Mammary epithelial cell (primary cell): ENCODE results near the gene MAP2K6.

Experiments
- CTCF ChIP-seq, 2 donors: IDR thresholded peaks in 1 of 2; conservative IDR thresholded peaks in 1 of 2; 2 replicates each; pipeline ENCODE4 v1.5.1; 2011 to 2012; ENCODE audit warnings: inconsistent platforms in 2 of 2, low read length in 2 of 2, mild to moderate bottlenecking in 2 of 2, control low read depth in 1 of 2, low read depth in 1 of 2; ENCODE audit not compliant: insufficient read depth in 1 of 2; ENCODE audit errors: extremely low read depth in 1 of 2
- EZH2 ChIP-seq: IDR thresholded peaks from 2 replicates; pipeline ENCODE4 v1.6.1; 2012; ENCODE audit warnings: low read length, inconsistent platforms, borderline replicate concordance

GRCh38 chr17:69539781-69540319 is 125.4 kb downstream of the MAP2K6 start:
- TF ChIP-seq CTCF (conservative IDR thresholded peaks at IDR 0.05 in 1 of 2, IDR thresholded peaks at IDR 0.05 in 1 of 2; ENCODE audit: extremely low read depth in 1 of 2, insufficient read depth in 1 of 2, low read depth in 1 of 2, low read length in 2 of 2) (no peak), EZH2 (no peak)
